Vagina (tissue), 2 donors: ENCODE data around the gene ARFGAP2.

ENCODE experiments used
- CTCF ChIP-seq, 3 experiments: fragments of 450-650 bp in 2 of 3; fragments of 200-600 bp in 1 of 3; sonication (generic) in 1 of 3; IDR thresholded peaks; one replicate each; pipeline ENCODE4 v1.5.1; 2017 to 2019; ENCODE audit warnings: antibody characterized with exemption in 3 of 3, mild to moderate bottlenecking in 2 of 3, moderate library complexity in 2 of 3
- POLR2A ChIP-seq, 2 donors: fragments of 450-650 bp; IDR thresholded peaks; one replicate each; pipeline ENCODE4 v1.6.1; 2017; ENCODE audit warnings: antibody characterized with exemption in 2 of 2, mild to moderate bottlenecking in 2 of 2, moderate library complexity in 2 of 2
- POLR2AphosphoS5 ChIP-seq, 2 donors: sonication (generic); formaldehyde crosslinking; IDR thresholded peaks; one replicate each; pipeline ENCODE4 v1.9.0; 2017; ENCODE audit warnings: antibody characterized with exemption in 2 of 2, mild to moderate bottlenecking in 2 of 2, low read depth in 1 of 2; ENCODE audit not compliant: insufficient read depth in 1 of 2

GRCh38 chr11:47162426-47162825 is 14.3 kb downstream of the ARFGAP2 start:
- TF ChIP-seq POLR2A (IDR thresholded peaks at IDR 0.05) (no peak), POLR2AphosphoS5 (IDR thresholded peaks at IDR 0.05; ENCODE audit: insufficient read depth in 1 of 2, low read depth in 1 of 2) (no peak), CTCF (IDR thresholded peaks at IDR 0.05) (no peak)
